Natural killer cell (primary cell): ENCODE data around the gene SPDL1. TPM values are rescaled to one million over a fixed set of nuclear protein-coding genes. Genes with fewer than 3 reads are reported as not detected.

Experiments
- ATAC-seq, 3 donors: fragments of 150-1000 bp in 2 of 3; fragments of 200-7000 bp in 1 of 3; cut with Tn5 transposase; 1 replicate in 1 of 3; 2 replicates in 2 of 3; pipeline ENCODE4 v1.10.0; 2021; ENCODE audit warnings: mild to moderate bottlenecking in 2 of 3, moderate library complexity in 2 of 3
- DNase-seq, 2 donors: peaks; one replicate each; pipeline versions ENCODE4 v3.0.0 to v3.0.0-alpha.2; 2013 to 2021; ENCODE audit warnings: mixed read lengths in 1 of 2
- H3K27ac ChIP-seq: one replicate; pipeline ENCODE4 v1.5.1; 2013; ENCODE audit warnings: mild to moderate bottlenecking, low read length
- H3K27me3 ChIP-seq: one replicate; pipeline ENCODE4 v1.6.1; 2013; ENCODE audit warnings: low read length; ENCODE audit not compliant: control insufficient read depth, insufficient read depth
- H3K36me3 ChIP-seq: one replicate; pipeline ENCODE4 v1.6.1; 2013; ENCODE audit warnings: low read length; ENCODE audit not compliant: control insufficient read depth, insufficient read depth
- H3K4me1 ChIP-seq: one replicate; pipeline ENCODE4 v1.6.1; 2013; ENCODE audit warnings: low read length; ENCODE audit not compliant: control insufficient read depth, insufficient read depth
- H3K4me3 ChIP-seq: one replicate; pipeline ENCODE4 v1.5.1; 2013; ENCODE audit warnings: low read length
- H3K9me3 ChIP-seq: one replicate; pipeline ENCODE4 v1.6.1; 2013; ENCODE audit warnings: low read length; ENCODE audit not compliant: control insufficient read depth, insufficient read depth
- H3K27ac Mint-ChIP-seq, 2 donors: one replicate each; pipeline ENCODE4 v1.8.0; 2022; ENCODE audit warnings: mild to moderate bottlenecking in 2 of 2, mixed read lengths in 2 of 2, moderate library complexity in 1 of 2
- H3K27me3 Mint-ChIP-seq, 2 donors: one replicate each; pipeline ENCODE4 v1.8.0; 2022; ENCODE audit warnings: low read depth in 2 of 2, mixed read lengths in 2 of 2
- H3K36me3 Mint-ChIP-seq: one replicate; pipeline ENCODE4 v1.8.0; 2022; ENCODE audit warnings: mixed read lengths
- H3K4me1 Mint-ChIP-seq, 2 donors: one replicate each; pipeline ENCODE4 v1.8.0; 2022; ENCODE audit warnings: mixed read lengths in 2 of 2
- H3K4me3 Mint-ChIP-seq: one replicate; pipeline ENCODE4 v1.8.0; 2022; ENCODE audit warnings: mild to moderate bottlenecking, moderate library complexity, mixed read lengths
- H3K9me3 Mint-ChIP-seq, 2 donors: one replicate each; pipeline ENCODE4 v1.8.0; 2022; ENCODE audit warnings: mixed read lengths in 2 of 2
- CTCF ChIP-seq: fragments of 200-600 bp; IDR thresholded peaks from one replicate; pipeline ENCODE4 v1.8.0; 2022; ENCODE audit warnings: antibody characterized with exemption
- WGBS: methylation state at CpG from one replicate; pipeline ENCODE4 v1.1.7; 2013; ENCODE audit warnings: missing lambda C conversion rate; ENCODE audit not compliant: insufficient coverage; 5-methylcytosine and 5-hydroxymethylcytosine counted together
- intact Hi-C: fragments of 100-400 bp; cut with micrococcal nuclease; formaldehyde crosslinking; loops from one replicate; pipeline ENCODE4 v1.14.2; 2022
- total RNA-seq, 4 donors: library from RNA; stranded (reverse); fragments of 120-200 nt in 1 of 4; gene quantifications; one replicate each; pipeline versions ENCODE4 v1.2.3 to v1.2.4, GENCODE V29; 2013 to 2022

SPDL1 gene
- total RNA-seq, 3 donors from 2014 or later (not counting 1 experiment from before 2014, with no cell fraction given), result 6.5 to 19.1 (median 10.2) TPM

GRCh38 chr5:169649486-169649885, 65.9 kb downstream of the SPDL1 start:
- peak in 2 of 3 donors; percentile 58 to 62 for ATAC-seq

GRCh38 chr5:169650701-169651331, 67.2 kb downstream of the SPDL1 start:
- Histone ChIP-seq H3K27me3 (no peaks in the 10 kb centered on the region), H3K9me3 (no peaks in the 10 kb centered on the region), H3K36me3 (peaks cover 9% of the 10 kb centered on the region), H3K4me3 (no peak overlapping the region), H3K27ac (peak overlapping the region; percentile 59), H3K4me1 (peaks cover 80% of the 10 kb centered on the region)
- peak overlapping the region; percentile 90 to 94 for H3K27ac Mint-ChIP-seq
- peaks cover 99 to 100% of the 10 kb centered on the region in 2 donors for H3K4me1 Mint-ChIP-seq
- no peaks in the 10 kb centered on the region for H3K9me3 Mint-ChIP-seq
- WGBS, result 59% methylated on average over 5 of the region's 5 CpGs
- ATAC-seq (peak; percentile 60 to 77 (median 69)), DNase-seq (peak in 1 of 2 donors; percentile 63)
- H3K4me3 Mint-ChIP-seq, result peak overlapping the region; percentile 64
- no peaks in the 10 kb centered on the region for H3K36me3 Mint-ChIP-seq
- intact Hi-C loops, result loop anchor here (2.0 kb wide), 1 partner anchor 14 kb away; the partner anchor contains the start of gene DOCK2
- no peaks in the 10 kb centered on the region for H3K27me3 Mint-ChIP-seq
- TF ChIP-seq CTCF, result no peak

More at GRCh38 chr5:169649486-169649885, 65.9 kb downstream of the SPDL1 start:
- 39% methylated on average over 5 of the region's 7 CpGs for WGBS
- Histone ChIP-seq H3K27me3 (no peaks in the 10 kb centered on the region), H3K4me3 (no peak overlapping the region), H3K4me1 (peaks cover 69% of the 10 kb centered on the region), H3K36me3 (no peaks in the 10 kb centered on the region), H3K27ac (no peak overlapping the region), H3K9me3 (no peaks in the 10 kb centered on the region)
- DNase-seq, result peak in 1 of 2 donors; percentile 45
- H3K27me3 Mint-ChIP-seq, result no peaks in the 10 kb centered on the region
- H3K4me3 Mint-ChIP-seq, result peak overlapping the region; percentile 63
- peaks cover 95 to 98% of the 10 kb centered on the region in 2 donors for H3K4me1 Mint-ChIP-seq
- no peak for TF ChIP-seq CTCF
- no peaks in the 10 kb centered on the region for H3K9me3 Mint-ChIP-seq
- intact Hi-C loops, result no loop called here
- peak overlapping the region; percentile 90 to 94 for H3K27ac Mint-ChIP-seq
- no peaks in the 10 kb centered on the region for H3K36me3 Mint-ChIP-seq

- H3K27ac Mint-ChIP-seq, result peak overlapping the region; percentile 90 to 94
- no peaks in the 10 kb centered on the region for H3K27me3 ChIP-seq
- H3K4me1 Mint-ChIP-seq, result peaks cover 99 to 100% of the 10 kb centered on the region in 2 donors
- H3K9me3 ChIP-seq, result no peaks in the 10 kb centered on the region
- ATAC-seq, result no peak
- peaks cover 13% of the 10 kb centered on the region for H3K36me3 ChIP-seq
- no peaks in the 10 kb centered on the region for H3K27me3 Mint-ChIP-seq
- H3K4me3 Mint-ChIP-seq, result peak overlapping the region; percentile 64
- WGBS, result 86% methylated on average over 5 of the region's 5 CpGs
- no peaks in the 10 kb centered on the region for H3K36me3 Mint-ChIP-seq
- peaks cover 87% of the 10 kb centered on the region for H3K4me1 ChIP-seq
- no peaks in the 10 kb centered on the region for H3K9me3 Mint-ChIP-seq
- H3K4me3 ChIP-seq, result no peak overlapping the region
- intact Hi-C loops, result loop anchor here (2.0 kb wide), 1 partner anchor 15 kb away; the partner anchor contains the start of gene DOCK2
- DNase-seq, result no peak
- TF ChIP-seq CTCF, result no peak
- peak overlapping the region; percentile 47 for H3K27ac ChIP-seq
These were observed 68.0 kb downstream of the SPDL1 start for GRCh38 chr5:169651526-169651925.
